Gastrocnemius medialis (tissue), 4 donors: ENCODE measurements around the gene MAP2K6.

Experiments
- CTCF ChIP-seq, 5 experiments: fragments of 450-650 bp in 3 of 5; fragments of 200-600 bp in 2 of 5; sonication (generic) in 2 of 5; IDR thresholded peaks in 4 of 5; conservative IDR thresholded peaks in 1 of 5; 1 replicate in 4 of 5; 2 replicates in 1 of 5; pipeline ENCODE4 v1.5.1; 2016 to 2019; ENCODE audit warnings: antibody characterized with exemption in 5 of 5, mild to moderate bottlenecking in 3 of 5, moderate library complexity in 3 of 5
- POLR2A ChIP-seq, 2 donors: fragments of 450-650 bp; IDR thresholded peaks; one replicate each; pipeline ENCODE4 v1.6.1; 2017; ENCODE audit warnings: antibody characterized with exemption in 2 of 2, mild to moderate bottlenecking in 2 of 2, moderate library complexity in 2 of 2

- no peak for TF ChIP-seq CTCF (IDR thresholded peaks at IDR 0.05 in 4 of 5, conservative IDR thresholded peaks at IDR 0.05 in 1 of 5)
- no peak for TF ChIP-seq POLR2A (IDR thresholded peaks at IDR 0.05)
Observed at GRCh38 chr17:69412251-69412671, 2.2 kb upstream of the MAP2K6 start.
